Activated CD4-positive, alpha-beta T cell treated with anti-CD3 and anti-CD28 coated beads, Interleukin-10, Interleukin-2, amounts not matched to agents 100 ng/mL and 50 ng/mL, durations not matched to agents 16 hours and 8 hours (primary cell): Measurements from ENCODE around the gene TAF11L4.
"Not testable (repeated sequence)": the region's sequence is repeated elsewhere in the genome, so short reads cannot be mapped to it uniquely, and the experiment has no call there.

Experiments
- DNase-seq: peaks from one replicate; pipeline ENCODE4 v3.0.0-alpha.2; 2020

Gene TAF11L4

GRCh38 chr5:17521501-17521900 is at the start of gene TAF11L4:
Gene TAF11L4, plus strand, starts transcription at chr5:17521801.
- not testable (repeated sequence) for DNase-seq

- not testable (repeated sequence) for DNase-seq
Observed at GRCh38 chr5:17475064-17475463, 46.5 kb upstream of the TAF11L4 start.

GRCh38 chr5:17477043-17477442 is 44.6 kb upstream of the TAF11L4 start:
- no peak for DNase-seq

- no peak for DNase-seq
Observed at GRCh38 chr5:17477573-17478265, 43.9 kb upstream of the TAF11L4 start.

- DNase-seq, result no peak
Observed at GRCh38 chr5:17481378-17481777, 40.2 kb upstream of the TAF11L4 start.

- DNase-seq, result no peak
Observed at GRCh38 chr5:17482790-17483189, 38.8 kb upstream of the TAF11L4 start.

GRCh38 chr5:17486464-17487173 is 35.0 kb upstream of the TAF11L4 start:
- DNase-seq, result not testable (repeated sequence)

GRCh38 chr5:17487174-17487512 is 34.5 kb upstream of the TAF11L4 start:
- DNase-seq, result no peak

- not testable (repeated sequence) for DNase-seq
Observed at GRCh38 chr5:17491257-17491656, 30.3 kb upstream of the TAF11L4 start.

- DNase-seq, result no peak
Observed at GRCh38 chr5:17492770-17493169, 28.8 kb upstream of the TAF11L4 start.

GRCh38 chr5:17497446-17497845 is 24.2 kb upstream of the TAF11L4 start:
- DNase-seq, result no peak

GRCh38 chr5:17497931-17498330 is 23.7 kb upstream of the TAF11L4 start, which contains the start of gene TAF11L2:
Gene TAF11L2, plus strand, starts transcription at chr5:17498231.
- DNase-seq, result not testable (repeated sequence)

- no peak for DNase-seq
Observed at GRCh38 chr5:17511775-17512325, 9.8 kb upstream of the TAF11L4 start.

GRCh38 chr5:17517526-17517925 is 4.1 kb upstream of the TAF11L4 start:
- DNase-seq, result not testable (repeated sequence)

GRCh38 chr5:17518067-17518466 is 3.5 kb upstream of the TAF11L4 start, which contains the start of gene TAF11L3:
Gene TAF11L3, plus strand, starts transcription at chr5:17518367.
- DNase-seq, result not testable (repeated sequence)

- DNase-seq, result not testable (repeated sequence)
Observed at GRCh38 chr5:17519508-17519907, 2.1 kb upstream of the TAF11L4 start.

- DNase-seq, result not testable (repeated sequence)
Observed at GRCh38 chr5:17524935-17525334, 3.3 kb downstream of the TAF11L4 start, which contains the start of gene TAF11L5. Gene TAF11L5, plus strand, starts transcription at chr5:17525235.

GRCh38 chr5:17526504-17526903 is 4.9 kb downstream of the TAF11L4 start:
- DNase-seq, result peak; percentile 31

GRCh38 chr5:17528369-17528768 is 6.8 kb downstream of the TAF11L4 start, which contains the start of gene TAF11L6:
Gene TAF11L6, plus strand, starts transcription at chr5:17528669.
- not testable (repeated sequence) for DNase-seq
